ENCODE measurements around the gene CCDC89. TPM values are rescaled to one million over a fixed set of nuclear protein-coding genes. Genes with fewer than 3 reads are reported as not detected.

The CCDC89 gene
- total RNA-seq, 2 donors from 2014 or later: not detected

- DNase-seq: no peak
- H3K4me3 Mint-ChIP-seq: no peak overlapping the region
- no peak overlapping the region for H3K9ac ChIP-seq (ENCODE audit: extremely low read depth, low read length, poor library complexity, severe bottlenecking)
- no peak for TF ChIP-seq CTCF (conservative IDR thresholded peaks at IDR 0.05)
- H3K27ac ChIP-seq (ENCODE audit: low read depth, low read length): no peak overlapping the region
- no peaks in the 10 kb centered on the region for H3K9me3 Mint-ChIP-seq
- H3K4me1 Mint-ChIP-seq: peaks cover 7% of the 10 kb centered on the region
- H3K9me3 ChIP-seq (ENCODE audit: control insufficient read depth, low read length): no peaks in the 10 kb centered on the region
- H3K27me3 ChIP-seq (ENCODE audit: control insufficient read depth, insufficient read depth, low read length, poor library complexity, severe bottlenecking): no peaks in the 10 kb centered on the region
- H3K36me3 ChIP-seq (ENCODE audit: control insufficient read depth, insufficient read depth, low read length): no peaks in the 10 kb centered on the region
- no peak overlapping the region for H3K4me3 ChIP-seq (ENCODE audit: low read length)
- no peaks in the 10 kb centered on the region for H3K27me3 Mint-ChIP-seq (ENCODE audit: insufficient read depth)
- no peaks in the 10 kb centered on the region for H3K4me1 ChIP-seq (ENCODE audit: control insufficient read depth, insufficient read depth, low read length)
- no peak overlapping the region for H3K27ac Mint-ChIP-seq
- no peaks in the 10 kb centered on the region for H3K36me3 Mint-ChIP-seq (ENCODE audit: low read depth)
Measured at GRCh38 chr11:85695546-85695945, 9.6 kb upstream of the CCDC89 start.

DNA sequence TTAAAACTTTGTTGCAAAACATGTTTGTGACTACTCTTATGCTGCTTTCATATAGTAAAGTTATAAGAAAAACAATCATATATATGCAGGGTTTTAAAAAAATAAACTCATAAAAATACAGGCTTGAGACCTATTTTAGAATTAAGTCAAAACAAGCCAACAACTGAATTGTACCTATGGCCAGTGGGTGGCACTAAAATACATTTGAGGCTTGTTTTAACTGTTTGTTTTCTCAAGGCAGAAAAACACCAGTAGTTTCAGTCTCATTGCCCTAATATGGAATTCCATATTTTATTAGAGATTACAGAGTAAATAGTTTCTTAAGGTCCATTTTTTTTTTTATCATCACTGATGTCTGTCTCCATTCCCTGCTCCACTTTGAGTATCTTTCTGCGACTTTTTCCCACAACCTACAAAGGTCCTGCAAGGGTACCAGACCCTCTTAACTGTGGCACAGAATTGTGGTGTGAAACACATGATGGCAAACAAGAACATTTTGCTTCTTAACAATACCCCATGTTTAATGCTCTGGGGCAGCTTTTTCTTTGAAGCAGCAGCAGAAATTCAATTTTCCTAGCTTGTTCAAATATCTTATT is 8.5 kb upstream of the CCDC89 start:
- H3K27ac ChIP-seq (ENCODE audit: low read depth, low read length): no peak overlapping the region
- no peaks in the 10 kb centered on the region for H3K27me3 ChIP-seq (ENCODE audit: control insufficient read depth, insufficient read depth, low read length, poor library complexity, severe bottlenecking)
- no peak overlapping the region for H3K4me3 Mint-ChIP-seq
- H3K4me1 Mint-ChIP-seq: peaks cover under 1% of the 10 kb centered on the region
- no peaks in the 10 kb centered on the region for H3K36me3 ChIP-seq (ENCODE audit: control insufficient read depth, insufficient read depth, low read length)
- H3K27ac Mint-ChIP-seq: no peak overlapping the region
- H3K9me3 Mint-ChIP-seq: no peaks in the 10 kb centered on the region
- DNase-seq: no peak
- H3K9ac ChIP-seq (ENCODE audit: extremely low read depth, low read length, poor library complexity, severe bottlenecking): no peak overlapping the region
- peak; percentile 71 for TF ChIP-seq CTCF (conservative IDR thresholded peaks at IDR 0.05)
- H3K4me1 ChIP-seq (ENCODE audit: control insufficient read depth, insufficient read depth, low read length): no peaks in the 10 kb centered on the region
- no peaks in the 10 kb centered on the region for H3K36me3 Mint-ChIP-seq (ENCODE audit: low read depth)
- 94% methylated on average over 1 of the region's 1 CpG; no CpG with 5 or more reads in 1 of the 2 experiments for WGBS, 2 experiments (ENCODE audit: insufficient coverage in 1 of 2, insufficient read length in 1 of 2)
- no peaks in the 10 kb centered on the region for H3K9me3 ChIP-seq (ENCODE audit: control insufficient read depth, low read length)
- no peaks in the 10 kb centered on the region for H3K27me3 Mint-ChIP-seq (ENCODE audit: insufficient read depth)
- H3K4me3 ChIP-seq (ENCODE audit: low read length): no peak overlapping the region

DNA sequence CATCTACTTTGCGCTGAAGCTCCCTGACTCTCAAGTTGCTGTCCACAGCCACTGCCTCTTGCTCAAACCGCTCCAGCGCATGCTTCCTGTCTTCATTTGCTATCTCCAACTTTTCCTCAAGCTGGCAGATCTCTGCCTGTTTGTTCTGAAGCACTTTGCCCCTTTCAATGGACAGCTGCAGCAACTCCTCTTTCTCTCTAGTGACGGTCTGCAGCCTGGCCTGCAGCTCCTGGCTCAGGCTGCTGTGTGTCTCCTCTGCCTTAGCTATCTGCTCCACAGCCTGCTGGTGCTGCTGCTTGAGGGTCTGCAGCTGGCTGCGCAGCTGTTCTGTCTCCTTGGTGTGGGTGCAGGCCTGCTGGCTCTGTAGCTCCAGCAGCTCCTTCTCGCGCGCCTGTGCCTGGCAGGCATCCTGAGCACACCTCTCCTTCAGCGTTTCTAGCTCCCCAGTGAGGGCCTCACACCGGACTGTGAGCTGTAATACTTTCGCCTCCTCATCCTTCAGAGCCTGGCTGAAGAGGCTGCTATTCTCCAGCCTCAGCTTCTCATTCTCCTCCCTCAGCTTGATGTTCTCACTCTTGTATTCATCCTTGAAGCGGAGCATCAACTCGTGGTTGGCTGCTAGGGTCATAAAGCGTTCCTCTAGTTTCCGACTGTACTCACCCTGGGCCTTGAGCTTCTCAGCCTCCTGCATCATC is 723 bp downstream of the CCDC89 start:
- Mint-ChIP-seq H3K27me3 (ENCODE audit: insufficient read depth) (no peaks in the 10 kb centered on the region), H3K9me3 (no peaks in the 10 kb centered on the region), H3K36me3 (ENCODE audit: low read depth) (no peaks in the 10 kb centered on the region), H3K4me3 (no peak overlapping the region), H3K27ac (no peak overlapping the region), H3K4me1 (peaks cover 13% of the 10 kb centered on the region)
- DNase-seq: peak; percentile 49
- Histone ChIP-seq H3K36me3 (ENCODE audit: control insufficient read depth, insufficient read depth, low read length) (no peaks in the 10 kb centered on the region), H3K4me1 (ENCODE audit: control insufficient read depth, insufficient read depth, low read length) (peaks cover 4% of the 10 kb centered on the region), H3K4me3 (ENCODE audit: low read length) (no peak overlapping the region), H3K27me3 (ENCODE audit: control insufficient read depth, insufficient read depth, low read length, poor library complexity, severe bottlenecking) (no peaks in the 10 kb centered on the region), H3K9me3 (ENCODE audit: control insufficient read depth, low read length) (no peaks in the 10 kb centered on the region), H3K9ac (ENCODE audit: extremely low read depth, low read length, poor library complexity, severe bottlenecking) (no peak overlapping the region), H3K27ac (ENCODE audit: low read depth, low read length) (no peak overlapping the region)
- TF ChIP-seq CTCF (conservative IDR thresholded peaks at IDR 0.05): no peak
- 92 to 93% methylated on average over 15 of the region's 15 CpGs for WGBS, 2 experiments (ENCODE audit: insufficient coverage in 1 of 2, insufficient read length in 1 of 2)

All from endodermal cell (in vitro differentiated cells).